CD4-positive, alpha-beta T cell (primary cell): ENCODE results near the gene ZSCAN5C. TPM values are rescaled to one million over a fixed set of nuclear protein-coding genes. Genes with fewer than 3 reads are reported as not detected.

Experiments
- ATAC-seq: fragments of 200-7000 bp; cut with Tn5 transposase; one replicate; pipeline ENCODE4 v1.10.0; 2022; ENCODE audit warnings: mild to moderate bottlenecking; ENCODE audit not compliant: poor library complexity
- CTCF ChIA-PET: fragments of 350-600 bp; sonication (Branson Sonifier 250); formaldehyde crosslinking; loops from one replicate; lab custom pipeline; 2021; ENCODE audit warnings: antibody characterized with exemption, inconsistent platforms; lab: Charles Lee
- POLR2A ChIA-PET: fragments of 350-600 bp; sonication (Branson Sonifier 250); formaldehyde crosslinking; loops from one replicate; lab custom pipeline; 2021; ENCODE audit warnings: antibody characterized with exemption, inconsistent platforms; lab: Charles Lee
- DNase-seq, 14 experiments: peaks; one replicate each; pipeline ENCODE4 v3.0.0-alpha.2; 2013 to 2020; ENCODE audit warnings: mixed read lengths in 2 of 14
- H3K27ac ChIP-seq, 2 donors: one replicate each; pipeline versions ENCODE4 v1.5.1 to v1.7.0; 2013; ENCODE audit warnings: low read length in 2 of 2, low read depth in 1 of 2, mild to moderate bottlenecking in 1 of 2
- H3K27me3 ChIP-seq, 2 experiments: 1 replicate in 1 of 2; 2 replicates in 1 of 2; pipeline versions ENCODE4 v1.6.1 to v1.7.0; 2013; ENCODE audit warnings: low read length in 2 of 2, control low read depth in 1 of 2, mild to moderate bottlenecking in 1 of 2, moderate library complexity in 1 of 2; ENCODE audit not compliant: insufficient read depth in 2 of 2, control insufficient read depth in 1 of 2
- H3K36me3 ChIP-seq: one replicate; pipeline ENCODE4 v1.6.1; 2013; ENCODE audit warnings: low read length, control low read depth; ENCODE audit not compliant: insufficient read depth
- H3K4me1 ChIP-seq: one replicate; pipeline ENCODE4 v1.6.1; 2013; ENCODE audit warnings: low read length, control low read depth; ENCODE audit not compliant: insufficient read depth
- H3K4me3 ChIP-seq: one replicate; pipeline ENCODE4 v1.5.1; 2013; ENCODE audit warnings: mild to moderate bottlenecking, low read length, moderate library complexity
- H3K9me3 ChIP-seq, 2 experiments: 1 replicate in 1 of 2; 2 replicates in 1 of 2; pipeline versions ENCODE4 v1.6.1 to v1.7.0; 2013; ENCODE audit warnings: low read length in 2 of 2, mild to moderate bottlenecking in 2 of 2, control low read depth in 1 of 2, moderate library complexity in 1 of 2; ENCODE audit not compliant: control insufficient read depth in 1 of 2, insufficient read depth in 1 of 2
- H3K27ac Mint-ChIP-seq: one replicate; pipeline ENCODE4 v1.8.0; 2020; ENCODE audit warnings: mixed read lengths
- H3K27me3 Mint-ChIP-seq: one replicate; pipeline ENCODE4 v1.8.0; 2021; ENCODE audit warnings: mixed read lengths
- H3K36me3 Mint-ChIP-seq: one replicate; pipeline ENCODE4 v1.8.0; 2021; ENCODE audit warnings: low read depth, mixed read lengths
- H3K4me1 Mint-ChIP-seq: one replicate; pipeline ENCODE4 v1.8.0; 2021; ENCODE audit warnings: low read depth, mixed read lengths
- H3K4me3 Mint-ChIP-seq: one replicate; pipeline ENCODE4 v1.8.0; 2020; ENCODE audit warnings: mild to moderate bottlenecking, mixed read lengths
- H3K9me3 Mint-ChIP-seq: one replicate; pipeline ENCODE4 v1.8.0; 2020; ENCODE audit warnings: mixed read lengths
- CTCF ChIP-seq: fragments of 200-600 bp; IDR thresholded peaks from one replicate; pipeline ENCODE4 v1.8.0; 2022; ENCODE audit warnings: antibody characterized with exemption, mild to moderate bottlenecking
- intact Hi-C, 2 experiments: fragments of 100-400 bp; cut with DNase I in 1 of 2; cut with micrococcal nuclease in 1 of 2; formaldehyde crosslinking; loops; one replicate each; pipeline versions ENCODE4 v1.15.1 to v1.9.0; 2023 to 2025; cut with DNase I, micrococcal nuclease
- total RNA-seq, 174 experiments: library from RNA in 2 of 174; stranded (reverse) in 2 of 174; gene quantifications; one replicate each; pipeline ENCODE4 v1.2.3 and lab custom pipeline; 2021 to 2026

ZSCAN5C gene
- total RNA-seq, 2 experiments from 2014 or later = not detected

GRCh38 chr19:56155124-56155687 lies 46.9 kb upstream of the ZSCAN5C start:
- Mint-ChIP-seq H3K9me3 (no peaks in the 10 kb centered on the region), H3K4me3 (no peak overlapping the region), H3K27me3 (no peaks in the 10 kb centered on the region), H3K4me1 (peaks cover 22% of the 10 kb centered on the region), H3K36me3 (peaks cover 69% of the 10 kb centered on the region), H3K27ac (no peak overlapping the region)
- intact Hi-C loops = no loop called here
- ATAC-seq (no peak), DNase-seq (peak in 1 of 14 experiments; percentile 20)
- Histone ChIP-seq H3K27me3 (no peaks in the 10 kb centered on the region), H3K36me3 (peaks cover 20% of the 10 kb centered on the region), H3K4me1 (no peaks in the 10 kb centered on the region), H3K9me3 (no peaks in the 10 kb centered on the region), H3K27ac (no peak overlapping the region), H3K4me3 (no peak overlapping the region)
- TF ChIP-seq CTCF = no peak
- POLR2A ChIA-PET = no interaction called here
- CTCF ChIA-PET = interaction anchor here (0.5 kb wide), 1 partner anchor 23 kb away, joined by 4 read pairs; no protein-coding TSS in a partner anchor

- DNase-seq (no peak), ATAC-seq (no peak)
- H3K36me3 ChIP-seq = peaks cover 22% of the 10 kb centered on the region
- peaks cover 72% of the 10 kb centered on the region for H3K36me3 Mint-ChIP-seq
- ChIA-PET POLR2A (no interaction called here), CTCF (no interaction called here)
- no peaks in the 10 kb centered on the region for H3K4me1 ChIP-seq
- H3K27ac ChIP-seq = no peak overlapping the region
- H3K4me3 ChIP-seq = no peak overlapping the region
- H3K9me3 ChIP-seq = no peaks in the 10 kb centered on the region
- no peak overlapping the region for H3K4me3 Mint-ChIP-seq
- peaks cover 19% of the 10 kb centered on the region for H3K4me1 Mint-ChIP-seq
- H3K27ac Mint-ChIP-seq = no peak overlapping the region
- no peaks in the 10 kb centered on the region for H3K27me3 Mint-ChIP-seq
- no peaks in the 10 kb centered on the region for H3K9me3 Mint-ChIP-seq
- TF ChIP-seq CTCF = no peak
- intact Hi-C loops = no loop called here
- H3K27me3 ChIP-seq = no peaks in the 10 kb centered on the region
Observed at GRCh38 chr19:56156768-56157167, 45.3 kb upstream of the ZSCAN5C start.

GRCh38 chr19:56158170-56158757 lies 43.8 kb upstream of the ZSCAN5C start:
- no peaks in the 10 kb centered on the region for H3K27me3 Mint-ChIP-seq
- Histone ChIP-seq H3K9me3 (no peaks in the 10 kb centered on the region), H3K4me1 (no peaks in the 10 kb centered on the region), H3K27ac (no peak overlapping the region), H3K27me3 (no peaks in the 10 kb centered on the region), H3K4me3 (no peak overlapping the region), H3K36me3 (peaks cover 22% of the 10 kb centered on the region)
- ChIA-PET CTCF (no interaction called here), POLR2A (no interaction called here)
- DNase-seq (no peak), ATAC-seq (no peak)
- intact Hi-C loops = no loop called here
- H3K27ac Mint-ChIP-seq = no peak overlapping the region
- H3K4me3 Mint-ChIP-seq = no peak overlapping the region
- peaks cover 64% of the 10 kb centered on the region for H3K36me3 Mint-ChIP-seq
- no peak for TF ChIP-seq CTCF
- peaks cover 8% of the 10 kb centered on the region for H3K4me1 Mint-ChIP-seq
- no peaks in the 10 kb centered on the region for H3K9me3 Mint-ChIP-seq
